IgD-negative memory B cell (primary cell): ENCODE measurements around the gene COMMD2. TPM values are rescaled to one million over a fixed set of nuclear protein-coding genes. Genes with fewer than 3 reads are reported as not detected.

Experiments used
- H3K27ac Mint-ChIP-seq, 3 donors: one replicate each; pipeline ENCODE4 v1.8.0; 2020 to 2022; ENCODE audit warnings: mild to moderate bottlenecking in 3 of 3, mixed read lengths in 3 of 3, moderate library complexity in 1 of 3
- H3K27me3 Mint-ChIP-seq: one replicate; pipeline ENCODE4 v1.8.0; 2021; ENCODE audit warnings: mixed read lengths
- H3K36me3 Mint-ChIP-seq: one replicate; pipeline ENCODE4 v1.8.0; 2020; ENCODE audit warnings: mild to moderate bottlenecking, mixed read lengths
- H3K4me1 Mint-ChIP-seq, 3 donors: one replicate each; pipeline ENCODE4 v1.8.0; 2020 to 2022; ENCODE audit warnings: mixed read lengths in 3 of 3, mild to moderate bottlenecking in 1 of 3
- H3K4me3 Mint-ChIP-seq, 4 donors: one replicate each; pipeline ENCODE4 v1.8.0; 2020 to 2022; ENCODE audit warnings: mild to moderate bottlenecking in 4 of 4, mixed read lengths in 4 of 4, moderate library complexity in 3 of 4
- H3K9me3 Mint-ChIP-seq, 3 donors: one replicate each; pipeline ENCODE4 v1.8.0; 2020 to 2021; ENCODE audit warnings: mixed read lengths in 3 of 3, mild to moderate bottlenecking in 1 of 3
- polyA plus RNA-seq: library from polyadenylated mRNA; unstranded; fragments of 300-500 nt; fragmentation: Illumina TruSeq; gene quantifications from one replicate; pipeline ENCODE4 v1.2.3, GENCODE V29; 2021

Gene COMMD2
- polyA plus RNA-seq = 59.8 TPM

DNA sequence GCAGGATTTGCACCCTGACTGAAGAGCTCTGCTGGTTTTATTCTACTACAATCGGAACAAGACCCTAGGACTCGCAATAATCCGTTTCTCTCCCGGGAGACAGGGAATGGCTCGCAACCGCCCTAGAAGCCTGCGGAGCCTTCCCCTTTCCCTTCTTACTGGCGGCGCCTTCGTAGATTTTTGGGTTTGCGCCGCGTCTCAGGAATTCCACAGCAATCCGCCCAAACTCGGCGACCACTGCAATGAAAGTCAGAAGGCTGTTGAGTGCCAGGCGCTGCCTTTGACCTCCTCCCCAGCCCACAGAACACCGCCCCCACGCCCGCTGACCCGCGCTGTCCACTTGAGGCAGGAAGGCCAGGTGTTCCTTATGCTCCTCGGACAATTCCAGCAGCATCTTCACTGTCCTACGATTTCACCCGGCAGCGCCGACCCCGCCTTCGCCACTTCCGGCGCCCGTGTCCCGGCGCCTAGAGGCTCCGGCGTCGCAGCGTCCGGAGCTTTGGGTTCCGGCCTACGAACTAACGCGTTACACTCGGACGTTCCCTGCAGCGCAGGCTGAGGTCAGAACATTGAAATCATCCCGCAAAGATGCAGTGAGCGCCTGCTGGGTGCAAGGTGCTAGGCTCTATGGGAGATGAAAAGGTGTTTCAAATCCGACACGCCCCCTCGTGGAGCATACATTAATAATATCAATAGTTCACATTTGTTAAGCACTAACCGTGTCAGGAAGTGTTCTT lies at the start of gene COMMD2:
Gene COMMD2 (minus strand): TSS at position 439 of the 737 bp plus-strand sequence. CDS start 45 bp downstream, at position 394.
- H3K4me3 Mint-ChIP-seq = peak within 1 kb of the TSS; percentile 96 to 99 (median 98)
- H3K27ac Mint-ChIP-seq = peak within 1 kb of the TSS; percentile 78 to 96 (median 95)
- H3K36me3 Mint-ChIP-seq = peaks cover 2% of the 10 kb centered on the region
- no peaks in the 10 kb centered on the region for H3K27me3 Mint-ChIP-seq
- H3K9me3 Mint-ChIP-seq = peaks cover 0 to 2% (median 0%) of the 10 kb centered on the region in 3 donors
- peaks cover 13 to 25% (median 21%) of the 10 kb centered on the region in 3 donors for H3K4me1 Mint-ChIP-seq

DNA sequence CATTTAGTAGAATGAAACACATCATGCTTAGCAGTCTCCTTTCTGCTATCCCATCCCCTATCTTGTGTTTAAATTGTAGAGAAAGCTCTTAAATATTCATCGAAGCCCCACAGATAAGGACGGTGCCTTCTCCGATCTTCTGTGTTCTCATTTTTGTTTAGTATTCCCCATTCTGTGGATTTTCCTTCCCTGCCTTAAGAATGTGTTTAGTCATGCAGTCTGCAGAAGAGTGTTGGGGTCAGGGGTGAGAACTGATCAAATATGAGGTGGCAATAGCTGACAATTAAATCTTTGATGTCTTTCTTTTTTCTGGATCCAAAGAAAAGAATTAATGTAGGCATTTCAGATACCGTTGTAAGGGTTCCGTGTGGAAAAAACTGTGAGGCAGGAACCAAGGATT lies 49.4 kb upstream of the COMMD2 start:
- peaks cover 0 to 1% (median 0%) of the 10 kb centered on the region in 3 donors for H3K9me3 Mint-ChIP-seq
- H3K27ac Mint-ChIP-seq = no peak overlapping the region
- H3K4me3 Mint-ChIP-seq = no peak overlapping the region
- peaks cover 3 to 8% (median 5%) of the 10 kb centered on the region in 3 donors for H3K4me1 Mint-ChIP-seq
- peaks cover 2% of the 10 kb centered on the region for H3K36me3 Mint-ChIP-seq
- peaks cover 3% of the 10 kb centered on the region for H3K27me3 Mint-ChIP-seq

DNA sequence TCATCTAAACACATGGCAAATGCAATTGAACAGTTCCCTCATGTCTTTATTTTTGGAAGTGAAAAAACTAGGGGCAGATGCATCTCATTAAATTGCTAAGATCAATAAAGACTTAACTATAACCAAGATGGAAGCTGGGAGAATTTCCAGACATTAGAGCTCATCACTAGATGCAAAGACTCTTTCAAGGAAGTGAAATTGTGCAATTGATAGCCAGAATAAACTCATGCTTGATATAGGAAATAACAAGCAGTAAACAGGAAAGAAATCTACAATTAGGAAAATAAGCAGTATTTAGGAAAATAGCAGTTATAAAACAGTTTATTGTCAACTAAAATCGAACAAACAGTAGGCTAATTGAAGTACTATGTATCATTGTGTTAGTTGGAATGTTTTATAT lies 48.9 kb upstream of the COMMD2 start:
- Mint-ChIP-seq H3K4me1 (peaks cover 3 to 4% (median 3%) of the 10 kb centered on the region in 3 donors), H3K4me3 (no peak overlapping the region), H3K36me3 (no peaks in the 10 kb centered on the region), H3K9me3 (peaks cover 0 to 1% (median 0%) of the 10 kb centered on the region in 3 donors), H3K27ac (no peak overlapping the region), H3K27me3 (no peaks in the 10 kb centered on the region)

DNA sequence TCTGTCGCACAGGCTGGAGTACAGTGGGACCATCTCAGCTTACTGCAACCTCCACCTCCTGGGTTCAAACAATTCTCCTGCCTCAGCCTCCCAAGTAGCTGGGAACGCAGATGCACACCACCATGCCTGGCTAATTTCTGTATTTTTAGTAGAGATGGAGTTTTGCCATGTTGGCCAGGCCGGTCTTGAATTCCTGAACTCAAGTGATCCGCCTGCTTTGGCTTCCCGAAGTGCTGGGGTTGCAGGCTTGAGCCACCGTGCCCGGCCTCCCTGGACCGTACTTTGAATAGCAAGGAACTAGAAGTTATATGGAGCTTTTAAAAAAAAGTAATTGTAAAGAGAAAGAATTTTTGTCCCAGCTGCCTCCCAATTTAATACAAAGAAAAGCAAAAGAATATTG lies 48.4 kb upstream of the COMMD2 start:
- Mint-ChIP-seq H3K4me3 (no peak overlapping the region), H3K36me3 (no peaks in the 10 kb centered on the region), H3K4me1 (peaks cover 3 to 4% (median 3%) of the 10 kb centered on the region in 3 donors), H3K27ac (no peak overlapping the region), H3K27me3 (no peaks in the 10 kb centered on the region), H3K9me3 (peaks cover 0 to 1% (median 0%) of the 10 kb centered on the region in 3 donors)

DNA sequence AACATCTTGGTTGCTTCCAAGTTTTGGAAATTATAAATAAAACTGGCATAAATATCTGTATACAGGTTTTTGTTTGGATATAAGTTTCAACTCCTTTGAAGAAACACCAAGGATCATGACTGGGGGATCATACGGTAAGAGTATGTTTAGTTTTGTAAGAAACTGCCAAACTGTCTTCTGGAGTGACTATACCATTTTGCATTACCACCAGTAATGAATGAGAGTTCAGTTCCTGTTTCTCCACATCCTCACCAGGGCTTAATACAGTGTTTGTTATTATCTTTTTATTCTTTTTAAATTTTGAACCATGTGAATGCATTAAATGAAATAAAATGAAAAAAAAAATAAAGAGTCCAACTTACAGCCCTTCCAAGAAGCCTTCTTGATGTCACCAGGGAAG lies 43.7 kb upstream of the COMMD2 start:
- no peak overlapping the region for H3K4me3 Mint-ChIP-seq
- peaks cover 3% of the 10 kb centered on the region for H3K27me3 Mint-ChIP-seq
- no peak overlapping the region for H3K27ac Mint-ChIP-seq
- H3K36me3 Mint-ChIP-seq = peaks cover 2% of the 10 kb centered on the region
- H3K4me1 Mint-ChIP-seq = peaks cover 0 to 4% (median under 1%) of the 10 kb centered on the region in 3 donors
- no peaks in the 10 kb centered on the region for H3K9me3 Mint-ChIP-seq

DNA sequence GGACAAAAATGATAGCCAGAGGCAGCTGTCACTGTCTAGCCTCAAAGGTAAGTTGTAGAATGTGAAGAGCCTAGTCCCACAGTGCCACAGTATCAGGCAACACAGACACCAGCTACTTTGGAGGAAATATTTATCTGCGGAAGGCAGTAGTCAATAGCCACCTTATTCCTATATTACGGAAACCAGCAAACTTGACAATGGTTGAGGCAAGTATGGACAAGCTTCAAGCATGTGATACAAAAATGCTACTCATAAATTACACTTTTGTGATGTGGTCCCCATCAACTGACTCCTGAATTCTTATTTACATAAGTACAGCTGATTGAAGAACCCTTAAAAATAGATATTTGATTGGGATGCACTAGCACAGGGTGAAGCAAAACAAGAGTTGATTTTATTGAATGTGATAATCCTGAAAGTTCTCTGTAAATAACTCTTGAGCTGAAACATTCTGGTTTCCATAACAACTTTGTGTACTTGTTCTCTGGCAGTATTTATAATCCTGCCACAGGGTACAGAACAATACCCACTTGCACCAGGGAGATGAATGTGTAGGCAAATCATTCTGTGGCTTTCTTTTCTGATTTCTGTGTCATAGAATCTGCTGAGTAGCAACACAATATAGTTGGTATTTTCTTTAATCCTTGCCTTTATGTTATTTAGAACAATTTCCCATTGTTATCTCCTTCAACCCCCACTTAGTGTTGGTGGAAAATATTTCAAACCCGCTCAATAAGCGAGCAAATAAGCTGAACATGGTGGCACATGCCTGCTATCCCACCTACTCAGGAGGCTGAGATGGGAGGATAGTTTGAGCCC lies 40.4 kb upstream of the COMMD2 start, which contains the start of gene ANKUB1:
Gene ANKUB1 (minus strand): TSS at position 103 of the 819 bp plus-strand sequence. CDS start 188 bp downstream, outside the sequence.
- Mint-ChIP-seq H3K27me3 (peaks cover 9% of the 10 kb centered on the region), H3K4me3 (no peak within 1 kb of the TSS), H3K27ac (no peak within 1 kb of the TSS), H3K4me1 (peaks cover 0 to 4% (median 0%) of the 10 kb centered on the region in 3 donors), H3K9me3 (no peaks in the 10 kb centered on the region), H3K36me3 (peaks cover 2% of the 10 kb centered on the region)

DNA sequence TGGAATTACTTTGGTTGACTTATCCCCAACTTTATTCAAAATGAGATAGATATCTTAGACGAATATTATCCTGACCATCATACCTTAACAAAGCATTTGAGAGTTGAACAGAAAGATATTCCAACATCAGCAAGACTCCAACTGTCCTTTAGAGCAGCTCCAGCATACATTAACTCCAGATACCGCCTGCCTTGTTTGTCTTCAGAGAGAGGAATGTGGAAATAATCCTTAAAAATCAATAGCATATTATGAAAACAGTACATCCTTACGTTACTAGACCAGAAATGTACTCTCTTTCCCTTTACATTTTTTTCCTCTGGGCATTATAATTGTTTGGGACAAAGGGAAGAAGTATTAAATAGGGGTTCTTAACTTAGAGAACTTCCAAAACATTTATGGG lies 38.4 kb upstream of the COMMD2 start:
- peaks cover 9% of the 10 kb centered on the region for H3K27me3 Mint-ChIP-seq

DNA sequence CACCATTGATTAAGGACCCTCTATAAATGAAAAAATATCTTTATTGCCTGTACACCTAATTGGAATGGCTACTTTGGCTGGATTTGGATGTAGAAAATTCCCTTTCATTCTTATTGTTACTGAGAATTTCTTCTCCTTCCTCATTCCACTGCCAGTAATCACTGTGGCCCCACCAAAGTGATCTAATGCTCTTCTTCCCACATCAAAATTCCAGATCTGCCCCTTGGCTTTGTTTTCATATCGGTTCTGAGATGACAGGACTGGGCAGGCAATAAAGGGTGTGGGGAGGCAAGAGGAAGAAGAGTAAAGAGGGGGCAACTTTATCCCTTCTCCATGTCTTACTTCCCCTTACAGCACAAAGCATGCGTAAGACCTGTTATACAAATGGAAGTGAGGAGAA lies 38.0 kb upstream of the COMMD2 start:
- Mint-ChIP-seq H3K4me1 (no peaks in the 10 kb centered on the region), H3K9me3 (no peaks in the 10 kb centered on the region), H3K4me3 (no peak overlapping the region), H3K27me3 (peaks cover 9% of the 10 kb centered on the region), H3K27ac (no peak overlapping the region), H3K36me3 (peaks cover 2% of the 10 kb centered on the region)

More for the DNA sequence above, 38.4 kb upstream of the COMMD2 start:
- Mint-ChIP-seq H3K36me3 (peaks cover 2% of the 10 kb centered on the region), H3K4me1 (no peaks in the 10 kb centered on the region), H3K27ac (no peak overlapping the region), H3K4me3 (no peak overlapping the region), H3K9me3 (no peaks in the 10 kb centered on the region)

DNA sequence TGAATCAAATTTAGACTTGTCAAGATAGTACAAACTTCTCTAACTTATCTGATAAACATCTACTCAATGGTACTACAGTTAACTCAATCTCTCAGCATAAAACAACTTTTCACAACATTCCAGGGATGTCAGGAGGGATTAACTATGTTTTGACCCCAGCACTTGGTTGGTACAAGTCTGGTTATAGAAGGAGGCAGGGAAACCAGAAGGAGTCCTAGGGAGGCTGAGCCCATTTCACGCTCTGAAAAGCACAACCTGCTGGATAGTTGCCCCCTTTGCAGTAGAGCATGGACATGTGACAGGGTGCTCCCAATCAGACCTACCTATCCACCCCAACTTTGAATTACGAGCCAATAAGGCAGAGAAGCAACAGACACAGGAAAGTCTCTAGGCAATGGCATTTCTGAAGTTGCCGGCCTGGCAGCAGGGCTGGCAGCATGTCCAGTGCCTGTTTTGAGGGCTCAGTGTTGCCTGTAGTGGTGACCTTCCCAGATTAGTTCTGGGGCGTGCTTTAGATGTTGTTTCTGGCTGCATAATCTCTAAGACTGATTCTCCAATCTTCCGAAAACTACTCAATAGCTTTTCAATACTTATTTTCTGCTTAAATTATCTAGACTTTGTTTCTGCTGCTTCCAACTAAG lies 31.9 kb upstream of the COMMD2 start:
- Mint-ChIP-seq H3K36me3 (no peaks in the 10 kb centered on the region), H3K4me3 (no peak overlapping the region), H3K27me3 (no peaks in the 10 kb centered on the region), H3K9me3 (no peaks in the 10 kb centered on the region), H3K27ac (peak overlapping the region in 1 of 3 donors; percentile 92), H3K4me1 (peaks cover 27 to 37% (median 28%) of the 10 kb centered on the region in 3 donors)

DNA sequence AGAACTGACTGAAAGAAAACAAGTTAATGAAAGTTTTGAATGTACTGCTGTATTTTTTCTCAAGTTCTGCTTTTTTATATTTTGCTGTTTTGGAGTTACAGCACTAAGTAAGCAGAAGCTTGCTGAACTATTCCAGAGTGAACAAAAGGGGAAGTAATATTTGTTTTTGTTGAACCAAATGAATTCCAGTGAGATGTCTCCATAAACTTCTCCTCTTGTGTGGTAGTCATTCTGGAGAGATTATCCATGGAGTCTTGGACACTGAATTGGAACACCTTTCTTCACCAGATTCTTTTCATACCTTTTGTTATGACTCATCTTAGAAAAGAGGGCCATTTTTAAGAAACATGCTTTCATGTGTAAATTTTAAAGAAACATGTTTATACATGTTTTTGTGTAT lies 31.3 kb upstream of the COMMD2 start:
- peaks cover 27 to 37% (median 28%) of the 10 kb centered on the region in 3 donors for H3K4me1 Mint-ChIP-seq
- H3K27ac Mint-ChIP-seq = peak overlapping the region; percentile 1 to 92 (median 17)
- no peaks in the 10 kb centered on the region for H3K36me3 Mint-ChIP-seq
- no peaks in the 10 kb centered on the region for H3K9me3 Mint-ChIP-seq
- H3K4me3 Mint-ChIP-seq = peak overlapping the region in 3 of 4 donors; percentile 7 to 65 (median 18)
- no peaks in the 10 kb centered on the region for H3K27me3 Mint-ChIP-seq

DNA sequence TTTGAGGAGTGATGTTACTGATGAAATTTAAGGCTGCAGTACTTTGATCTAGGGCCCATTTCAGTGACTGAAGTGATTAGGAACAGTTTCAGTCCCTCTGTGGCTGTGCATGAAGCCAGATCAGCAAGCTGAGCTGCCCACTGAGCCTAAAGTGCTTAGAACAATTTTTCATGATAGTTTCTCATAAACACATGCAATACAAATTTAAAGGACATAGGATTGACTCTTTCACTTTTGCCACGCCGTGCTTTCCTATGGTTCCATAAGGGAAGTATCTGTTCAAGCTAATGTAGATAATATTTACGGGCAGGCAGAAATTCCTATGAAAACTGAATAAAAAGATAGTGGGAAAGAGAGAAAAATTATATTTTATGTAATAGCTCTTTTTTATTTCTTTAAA lies 29.5 kb upstream of the COMMD2 start:
- Mint-ChIP-seq H3K36me3 (peaks cover 1% of the 10 kb centered on the region), H3K4me3 (peak overlapping the region in 3 of 4 donors; percentile 17 to 62 (median 23)), H3K4me1 (peaks cover 27 to 37% (median 28%) of the 10 kb centered on the region in 3 donors), H3K27ac (peak overlapping the region in 1 of 3 donors; percentile 95), H3K9me3 (no peaks in the 10 kb centered on the region), H3K27me3 (no peaks in the 10 kb centered on the region)

DNA sequence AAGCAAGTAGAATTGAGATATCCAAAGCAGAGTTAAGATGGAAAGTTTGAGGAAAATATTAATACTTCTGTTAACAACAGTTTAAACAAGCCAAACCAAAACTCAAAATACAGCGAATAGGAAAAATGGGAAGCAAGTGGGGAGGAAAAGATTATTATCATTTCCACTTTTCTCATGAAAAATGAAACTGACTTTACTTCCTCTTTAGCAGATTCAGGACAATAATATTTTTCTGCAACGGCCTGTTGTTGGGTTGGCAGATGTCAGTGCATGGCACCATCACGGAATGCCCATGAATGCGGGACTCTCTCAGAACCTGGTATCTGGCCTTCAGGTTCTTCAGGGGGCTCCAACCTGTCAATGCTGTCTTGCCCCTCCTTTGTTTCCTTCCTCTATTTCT lies 28.9 kb upstream of the COMMD2 start:
- Mint-ChIP-seq H3K36me3 (peaks cover 1% of the 10 kb centered on the region), H3K27ac (peak overlapping the region; percentile 25 to 95 (median 43)), H3K4me3 (peak overlapping the region; percentile 23 to 88 (median 66)), H3K27me3 (peaks cover under 1% of the 10 kb centered on the region), H3K4me1 (peaks cover 27 to 37% (median 28%) of the 10 kb centered on the region in 3 donors), H3K9me3 (no peaks in the 10 kb centered on the region)

DNA sequence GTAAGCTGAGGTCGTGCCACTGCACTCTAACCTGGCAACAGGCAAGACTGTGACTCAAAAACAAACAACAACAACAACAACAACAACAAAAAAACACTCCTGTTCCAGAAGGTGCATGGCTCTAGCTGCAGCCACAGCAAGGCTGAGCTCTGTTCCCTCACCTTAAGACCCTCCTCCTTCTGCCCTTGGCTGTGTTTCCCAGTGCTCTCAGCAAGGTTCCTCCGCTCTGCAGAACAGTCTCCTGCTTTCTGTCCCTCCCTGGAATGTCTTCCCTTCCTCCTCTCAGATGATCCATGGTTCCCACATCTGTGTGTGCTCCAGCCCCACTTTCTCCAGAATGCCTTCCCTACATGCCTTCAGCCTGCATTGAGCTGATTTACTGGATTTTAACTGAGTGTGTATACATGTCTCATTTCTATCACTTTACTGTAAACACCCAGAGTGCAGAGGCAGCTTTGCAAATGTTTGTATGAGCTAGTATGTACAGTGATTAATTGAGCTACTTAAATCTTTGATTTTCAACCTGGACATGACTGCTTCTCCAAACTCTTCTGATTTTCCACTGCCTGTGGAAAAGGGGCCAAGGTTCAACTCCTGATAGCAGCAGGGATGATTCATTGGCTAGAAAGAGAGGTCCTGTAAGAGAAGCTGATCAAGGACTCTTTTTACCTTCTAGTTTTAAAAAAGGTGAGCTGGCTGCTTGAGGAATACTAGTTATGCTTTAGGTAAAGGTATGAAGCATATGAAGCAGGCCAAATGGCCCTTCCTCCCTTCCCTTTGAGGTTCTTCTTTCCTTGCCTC lies 25.3 kb upstream of the COMMD2 start:
- H3K27me3 Mint-ChIP-seq = peaks cover 2% of the 10 kb centered on the region
- H3K27ac Mint-ChIP-seq = no peak overlapping the region
- H3K4me3 Mint-ChIP-seq = no peak overlapping the region
- peaks cover 1% of the 10 kb centered on the region for H3K36me3 Mint-ChIP-seq
- no peaks in the 10 kb centered on the region for H3K9me3 Mint-ChIP-seq
- H3K4me1 Mint-ChIP-seq = peaks cover 14 to 18% (median 15%) of the 10 kb centered on the region in 3 donors

DNA sequence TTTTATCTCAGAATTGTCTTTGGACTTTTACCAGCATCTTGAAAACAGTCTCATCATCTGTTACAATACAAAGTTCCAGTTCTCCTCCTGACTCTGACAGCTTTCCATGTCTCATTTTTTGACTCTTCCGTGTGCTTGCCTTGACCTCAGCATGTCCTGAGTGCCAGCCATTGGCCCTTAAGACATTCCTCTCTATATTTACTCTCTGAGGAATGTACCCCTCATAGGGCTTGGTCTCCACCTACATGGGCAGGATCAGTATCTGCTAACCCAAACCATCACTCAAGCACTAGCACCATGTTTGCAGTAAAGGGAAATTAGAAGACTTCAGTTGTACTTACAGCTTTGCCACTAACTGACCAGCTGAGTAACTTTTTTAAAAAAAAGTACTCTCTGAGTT lies 23.9 kb upstream of the COMMD2 start:
- H3K4me3 Mint-ChIP-seq = no peak overlapping the region
- peaks cover 8 to 11% (median 9%) of the 10 kb centered on the region in 3 donors for H3K4me1 Mint-ChIP-seq
- H3K9me3 Mint-ChIP-seq = no peaks in the 10 kb centered on the region
- peaks cover 1% of the 10 kb centered on the region for H3K36me3 Mint-ChIP-seq
- no peak overlapping the region for H3K27ac Mint-ChIP-seq
- peaks cover 2% of the 10 kb centered on the region for H3K27me3 Mint-ChIP-seq
